HG03103 (cell line): Measurements from ENCODE around the gene ZNF385B.

Experiments used
- ATAC-seq: cut with Tn5 transposase; IDR thresholded peaks from one replicate; pipeline ENCODE4 v1.9.1; 2021; ENCODE audit warnings: low read depth; ENCODE audit not compliant: unreplicated experiment

Gene ZNF385B

GRCh38 chr2:179596018-179596417 is 265.4 kb downstream of the ZNF385B start:
- no peak for ATAC-seq

GRCh38 chr2:179595284-179595683 is 266.1 kb downstream of the ZNF385B start:
- peak; percentile 51 for ATAC-seq

DNA sequence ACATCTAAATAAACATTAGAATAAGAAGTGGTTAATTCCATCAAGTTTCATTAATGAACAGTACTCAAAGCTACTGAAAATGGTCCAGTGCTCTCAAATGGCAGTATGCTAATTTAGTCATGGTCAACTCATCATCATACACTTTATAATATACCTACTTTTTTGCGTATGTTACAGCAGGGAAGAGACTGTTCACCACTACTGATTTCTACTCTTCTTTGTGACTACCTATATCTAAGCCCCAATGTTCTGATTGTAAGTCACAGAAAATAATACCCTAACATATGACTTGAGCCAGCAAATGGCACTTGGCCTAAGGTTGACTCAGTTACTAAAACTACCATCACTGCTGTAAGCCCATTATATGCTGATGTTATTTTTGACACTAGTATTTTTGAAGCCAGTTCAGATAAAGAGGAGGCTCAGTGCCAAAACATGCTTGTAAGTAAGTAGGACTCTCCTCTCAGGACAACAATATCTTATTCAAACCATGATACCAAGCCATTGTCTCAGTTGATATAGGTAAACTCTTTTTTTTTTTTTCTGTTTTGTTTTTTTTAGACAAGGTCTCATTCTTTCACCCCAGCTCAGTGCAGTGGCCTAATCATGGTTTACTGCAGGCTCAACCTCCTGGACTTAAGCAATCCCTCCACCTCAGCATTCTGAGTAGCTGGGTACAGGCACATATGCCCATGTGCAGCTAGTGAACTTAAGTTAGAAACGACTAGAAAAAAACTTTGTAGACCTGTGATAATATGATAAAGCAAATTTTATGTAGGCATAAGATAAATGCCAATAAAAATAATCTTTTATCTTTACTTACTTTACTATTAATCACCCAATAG is 266.9 kb downstream of the ZNF385B start:
- no peak for ATAC-seq

DNA sequence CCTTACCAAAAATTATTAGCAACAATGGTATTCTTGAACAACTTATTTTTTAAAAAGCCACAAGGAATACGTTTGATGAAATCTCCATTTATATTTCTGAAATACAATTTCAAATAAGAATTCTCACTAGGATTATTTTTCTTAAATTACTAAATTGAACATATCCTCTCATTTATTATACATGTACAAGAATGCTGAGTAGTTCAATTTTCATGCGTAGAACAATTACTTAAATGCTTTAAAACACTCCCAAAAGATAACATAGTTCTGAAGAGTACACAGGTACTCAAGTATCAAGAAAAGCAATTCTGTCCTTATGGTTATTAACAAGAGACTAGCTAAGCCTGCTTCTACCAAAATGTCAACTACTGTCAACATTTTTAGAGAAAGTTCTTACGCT is 268.1 kb downstream of the ZNF385B start:
- ATAC-seq: no peak

GRCh38 chr2:179592167-179592936 is 269.1 kb downstream of the ZNF385B start:
- ATAC-seq: no peak

DNA sequence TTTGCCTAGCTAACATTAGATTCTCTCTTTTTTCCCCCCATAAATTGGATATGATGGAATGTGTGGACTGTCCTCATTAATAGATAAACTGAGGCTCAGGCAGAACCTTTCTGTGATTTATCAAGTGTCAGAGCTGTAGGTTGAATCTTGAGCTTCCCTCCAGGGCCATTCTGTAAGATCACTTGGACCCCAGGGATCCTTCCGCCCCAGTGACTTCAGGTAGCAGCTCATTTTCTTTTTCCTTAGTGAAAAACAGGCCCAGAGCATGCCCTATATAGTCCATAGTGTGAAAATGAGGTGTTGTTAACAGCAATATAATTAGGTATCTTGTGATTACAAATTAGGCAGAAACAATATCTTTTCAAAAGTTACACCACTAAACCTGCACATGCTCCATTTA is 269.7 kb downstream of the ZNF385B start:
- no peak for ATAC-seq

- no peak for ATAC-seq
Measured at GRCh38 chr2:179588486-179589145, 272.8 kb downstream of the ZNF385B start.

DNA sequence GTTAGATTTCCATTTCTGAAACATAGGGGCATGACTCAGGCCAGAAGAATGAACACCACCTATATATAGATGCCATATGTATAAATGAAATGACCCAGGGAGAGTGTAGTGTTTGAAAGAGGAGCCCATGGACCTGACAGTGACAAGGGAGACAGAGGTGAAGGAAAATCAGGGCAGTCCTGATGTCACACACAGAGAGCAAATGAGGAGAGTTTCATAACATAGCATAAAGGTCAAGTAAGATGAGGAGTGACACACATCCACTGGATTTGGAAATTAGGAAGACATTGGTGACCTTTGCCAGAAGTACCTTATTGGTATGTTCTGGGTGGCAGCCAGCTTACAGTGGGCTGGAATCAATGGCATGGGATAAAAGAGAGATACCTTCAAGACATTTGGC is 276.7 kb downstream of the ZNF385B start:
- ATAC-seq: no peak

- ATAC-seq: no peak
Measured at GRCh38 chr2:179581605-179582004, 279.8 kb downstream of the ZNF385B start.

GRCh38 chr2:179580378-179581146 is 280.9 kb downstream of the ZNF385B start:
- no peak for ATAC-seq

GRCh38 chr2:179579800-179580199 is 281.6 kb downstream of the ZNF385B start:
- ATAC-seq: no peak

- ATAC-seq: no peak
Measured at GRCh38 chr2:179578171-179578916, 283.1 kb downstream of the ZNF385B start.

DNA sequence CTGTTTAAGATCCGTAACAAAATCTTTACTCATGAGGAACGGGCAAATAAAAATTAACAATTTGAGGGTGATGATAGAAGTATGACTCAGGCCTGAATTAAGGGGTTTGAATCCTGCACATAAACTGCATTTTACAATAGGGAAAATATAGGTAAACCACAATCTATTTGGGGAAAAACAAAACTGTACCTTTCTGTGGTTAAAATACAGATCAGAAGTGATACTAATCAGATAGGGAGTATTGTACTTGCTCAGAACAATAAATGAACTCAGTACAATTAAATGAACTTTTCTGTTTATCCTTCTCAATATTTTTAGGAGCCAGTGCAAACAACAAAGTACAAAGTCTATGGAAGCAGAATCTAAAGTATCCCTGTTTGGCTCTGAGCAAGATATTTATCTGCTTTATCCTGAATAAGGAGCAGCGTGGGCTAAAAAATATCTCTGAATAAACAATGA is 287.3 kb downstream of the ZNF385B start:
- ATAC-seq: no peak

- ATAC-seq: no peak
Measured at GRCh38 chr2:179572544-179572943, 288.9 kb downstream of the ZNF385B start.

DNA sequence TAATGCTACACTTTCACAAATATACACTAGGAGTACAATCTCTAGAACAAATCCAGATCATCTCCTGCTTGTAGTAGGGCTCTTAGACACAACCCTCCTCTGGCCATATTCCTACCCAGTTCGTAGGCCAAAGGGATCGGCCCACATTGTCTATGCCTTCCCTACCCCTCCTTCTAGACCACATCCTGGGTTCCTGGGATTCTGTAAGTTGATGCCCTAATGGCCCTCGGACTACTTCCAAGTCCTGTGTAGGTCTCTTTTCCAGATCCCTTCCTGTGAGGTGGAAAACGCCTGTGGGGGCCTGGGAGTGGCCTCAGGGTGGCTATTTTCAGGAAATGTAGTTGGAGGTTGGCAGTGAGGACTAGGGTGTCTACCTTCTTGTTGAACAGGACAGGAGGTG is 289.7 kb downstream of the ZNF385B start:
- no peak for ATAC-seq

GRCh38 chr2:179571252-179571651 is 290.2 kb downstream of the ZNF385B start:
- ATAC-seq: no peak

DNA sequence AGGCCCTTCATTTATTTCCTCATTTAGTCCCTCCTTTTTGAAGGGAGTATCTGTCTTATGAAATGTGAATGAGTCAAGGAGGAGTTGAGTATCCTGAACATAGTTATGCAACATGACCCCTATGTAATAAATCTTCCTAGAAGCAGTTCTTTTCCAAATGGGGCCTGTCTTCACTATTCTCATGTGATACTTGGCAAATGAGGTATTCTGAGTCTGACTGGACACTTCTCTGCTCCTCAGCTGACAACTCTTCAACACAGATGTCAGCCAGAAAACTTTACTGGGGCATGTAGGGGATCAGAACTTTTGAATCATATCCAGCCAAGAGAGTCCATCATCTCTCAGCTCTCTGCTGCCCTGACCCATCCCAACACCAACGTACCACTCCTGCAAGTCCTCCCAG is 291.6 kb downstream of the ZNF385B start:
- ATAC-seq: no peak

DNA sequence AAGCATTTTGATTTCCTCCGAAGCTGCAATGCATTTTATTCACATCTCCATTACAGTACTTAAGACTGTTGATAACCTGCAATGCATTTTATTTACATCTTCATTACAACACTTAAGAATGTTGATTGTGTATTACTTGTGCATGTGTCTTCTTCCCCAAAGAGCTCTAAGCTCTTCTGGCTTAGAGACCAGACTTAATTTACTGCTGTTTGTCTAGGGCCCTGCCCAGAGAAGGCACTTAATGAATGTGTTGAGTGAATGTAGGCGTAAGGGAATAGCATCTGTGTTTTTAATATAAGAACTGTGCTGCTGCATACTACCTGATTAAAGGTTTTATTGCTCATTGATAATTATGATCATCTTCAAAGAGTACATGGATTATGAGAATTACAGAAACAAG is 295.6 kb downstream of the ZNF385B start:
- no peak for ATAC-seq

DNA sequence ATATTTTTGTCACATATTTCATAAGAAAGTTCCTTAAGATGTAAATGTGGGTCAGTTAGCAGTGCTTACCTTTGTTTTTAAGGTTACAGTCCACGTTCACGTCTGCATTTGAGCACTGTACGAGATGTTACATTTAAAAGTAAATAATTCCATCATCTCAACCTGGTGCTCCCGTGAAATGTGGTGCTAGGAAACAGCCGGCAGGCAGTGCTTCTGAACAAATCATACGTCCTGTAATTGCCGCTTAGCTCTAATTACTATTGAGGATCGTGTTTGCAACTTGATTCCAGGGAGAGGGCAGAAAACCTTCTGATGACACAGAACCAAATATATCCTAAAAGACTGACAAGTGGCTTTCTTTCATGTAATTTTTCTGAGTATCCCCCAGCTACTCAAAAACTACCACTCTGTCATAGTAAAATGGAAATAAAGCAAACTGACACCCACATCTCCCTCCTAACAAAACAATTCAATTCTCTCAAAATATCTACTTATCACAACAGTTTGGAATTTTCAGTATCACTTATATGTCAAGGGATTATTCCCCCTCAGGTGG is 299.0 kb downstream of the ZNF385B start:
- ATAC-seq: no peak
